Activated CD4-positive, alpha-beta T cell treated with anti-CD3 and anti-CD28 coated beads, Interleukin-2, amount 50 U/mL, for 48 hours (primary cell): ENCODE results near the gene TRPM1.
"Not testable (repeated sequence)": the region's sequence is repeated elsewhere in the genome, so short reads cannot be mapped to it uniquely, and the experiment has no call there.

Source experiments
- DNase-seq, 2 experiments: peaks; one replicate each; pipeline ENCODE4 v3.0.0-alpha.2; 2020

Gene TRPM1

DNA sequence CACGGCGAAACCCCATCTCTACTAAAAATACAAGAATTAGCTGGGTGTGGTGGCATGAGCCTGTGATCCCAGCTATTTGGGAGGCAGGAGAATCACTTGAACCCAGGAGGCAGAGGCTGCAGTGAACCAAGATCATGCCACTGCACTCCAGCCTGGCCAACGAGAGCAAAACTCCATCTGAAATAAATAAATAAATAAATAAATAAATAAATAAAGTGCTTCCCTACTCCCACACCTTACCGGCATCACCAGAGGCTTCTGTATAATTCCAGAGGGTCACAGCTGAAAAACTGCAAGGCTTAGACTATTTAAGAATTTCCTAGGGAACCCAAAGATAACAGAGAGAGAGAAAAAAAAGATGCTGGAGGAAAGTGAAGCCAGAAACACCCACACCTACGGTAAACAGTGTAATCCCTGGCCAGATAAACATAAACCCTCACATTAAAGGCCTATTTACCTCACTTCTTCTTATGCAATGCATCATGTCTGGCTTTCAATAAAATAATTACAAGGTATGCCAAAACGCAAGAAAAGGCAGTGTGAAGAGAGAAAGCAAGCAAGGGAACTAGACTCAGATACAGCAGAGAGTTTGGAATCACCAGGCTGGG lies 15.0 kb upstream of the TRPM1 start:
- no peak for DNase-seq

DNA sequence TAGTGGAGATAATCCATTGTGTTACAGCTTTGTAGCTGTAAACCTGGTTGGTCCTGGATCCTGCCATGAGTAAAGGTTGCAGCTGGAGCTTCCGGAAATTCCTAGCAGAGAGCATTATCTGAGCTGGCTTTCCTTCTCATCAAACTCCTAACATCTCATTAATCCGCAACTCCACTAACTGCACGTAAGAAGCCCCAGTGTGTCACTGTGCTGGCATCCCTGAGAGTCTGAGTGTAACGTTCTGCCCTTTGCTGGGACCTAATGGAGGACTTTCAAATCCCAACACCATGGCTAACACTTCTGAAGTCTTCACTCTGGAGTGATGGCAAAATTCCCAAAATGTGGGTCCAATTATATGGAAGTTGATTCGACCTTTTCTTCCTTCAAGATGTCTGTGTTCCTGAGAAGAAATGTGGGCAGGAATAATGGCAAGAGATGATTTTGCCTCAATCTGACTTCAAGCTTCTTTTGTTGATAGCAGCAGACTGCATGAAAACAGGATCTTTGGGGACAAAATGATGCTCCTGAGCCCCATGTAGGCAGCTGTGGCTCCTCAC lies 9.6 kb upstream of the TRPM1 start:
- no peak for DNase-seq

DNA sequence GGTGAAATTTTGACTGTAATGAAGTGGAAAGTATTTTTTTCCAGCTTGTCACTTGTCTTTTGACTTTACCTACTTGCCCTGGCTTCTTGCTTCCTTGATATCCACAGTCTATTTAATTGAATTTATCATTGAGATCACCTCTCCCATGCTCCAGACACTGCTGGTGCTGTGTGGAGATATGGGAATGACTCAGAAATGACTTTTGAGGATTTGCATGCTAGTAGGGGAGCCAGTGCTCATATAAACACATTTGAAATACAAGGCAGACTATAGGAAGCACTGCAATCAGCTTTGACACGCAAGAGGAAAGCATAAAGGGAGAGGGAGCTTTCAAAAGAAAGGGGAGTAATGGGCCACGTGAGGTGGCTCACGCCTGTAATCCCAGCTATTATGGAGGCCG lies 7.3 kb upstream of the TRPM1 start:
- no peak for DNase-seq

DNA sequence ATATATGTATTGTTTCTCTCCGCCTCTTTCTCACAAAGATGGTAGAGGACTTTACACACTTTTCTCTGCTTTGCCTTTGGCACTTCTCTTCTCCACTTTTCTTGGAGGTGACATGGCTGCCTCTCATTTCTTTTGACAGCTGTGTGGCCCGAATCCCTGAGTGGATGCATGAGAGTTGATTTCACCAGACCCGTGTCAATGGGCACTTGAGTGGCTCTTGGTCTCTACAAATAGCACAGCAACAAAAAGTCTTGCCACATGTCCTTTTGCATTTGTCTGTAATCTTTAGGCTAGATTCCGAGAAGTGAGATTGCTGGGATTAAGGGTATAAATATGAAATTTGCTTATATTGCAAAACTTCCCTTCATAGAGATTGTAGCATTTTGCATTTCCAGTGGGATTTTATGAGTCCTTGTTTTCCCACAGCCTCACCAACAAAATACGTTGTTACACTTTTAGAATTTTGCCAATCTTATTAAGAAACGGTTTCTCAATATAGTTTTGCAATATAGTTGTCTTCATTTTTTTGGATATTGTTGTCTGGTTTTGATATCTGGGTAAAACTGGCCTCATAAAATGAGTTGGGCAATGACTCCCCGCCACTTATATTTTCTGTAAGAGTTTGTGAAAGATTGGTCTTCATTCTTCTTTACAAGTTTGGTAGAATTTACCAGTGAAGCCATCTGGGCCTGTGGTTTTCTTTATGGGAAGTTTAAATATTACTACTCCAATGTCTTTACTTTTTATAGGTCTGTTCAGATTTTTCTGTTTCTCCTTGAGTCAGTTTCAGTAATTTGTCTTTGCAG lies 5.2 kb upstream of the TRPM1 start:
- no peak for DNase-seq

DNA sequence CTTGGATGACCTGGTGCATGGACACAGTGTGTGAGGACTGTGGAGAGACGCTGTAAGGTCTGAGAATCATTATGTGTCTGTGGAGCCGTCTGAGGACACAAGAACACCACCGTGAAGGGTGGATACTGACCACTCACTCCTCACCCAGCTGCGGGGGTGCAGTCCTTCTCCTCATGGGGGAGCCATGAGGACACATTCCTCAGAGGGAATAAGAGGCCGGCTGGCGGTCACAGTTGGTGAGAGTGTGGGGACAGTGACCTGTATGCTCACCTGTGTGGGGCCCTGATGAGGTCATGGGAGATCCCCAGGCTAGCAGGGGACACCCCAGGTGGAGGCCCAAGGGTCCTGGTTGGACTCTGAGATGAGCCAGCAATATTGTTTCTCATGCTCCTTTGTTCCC lies 2.5 kb upstream of the TRPM1 start:
- DNase-seq = no peak

DNA sequence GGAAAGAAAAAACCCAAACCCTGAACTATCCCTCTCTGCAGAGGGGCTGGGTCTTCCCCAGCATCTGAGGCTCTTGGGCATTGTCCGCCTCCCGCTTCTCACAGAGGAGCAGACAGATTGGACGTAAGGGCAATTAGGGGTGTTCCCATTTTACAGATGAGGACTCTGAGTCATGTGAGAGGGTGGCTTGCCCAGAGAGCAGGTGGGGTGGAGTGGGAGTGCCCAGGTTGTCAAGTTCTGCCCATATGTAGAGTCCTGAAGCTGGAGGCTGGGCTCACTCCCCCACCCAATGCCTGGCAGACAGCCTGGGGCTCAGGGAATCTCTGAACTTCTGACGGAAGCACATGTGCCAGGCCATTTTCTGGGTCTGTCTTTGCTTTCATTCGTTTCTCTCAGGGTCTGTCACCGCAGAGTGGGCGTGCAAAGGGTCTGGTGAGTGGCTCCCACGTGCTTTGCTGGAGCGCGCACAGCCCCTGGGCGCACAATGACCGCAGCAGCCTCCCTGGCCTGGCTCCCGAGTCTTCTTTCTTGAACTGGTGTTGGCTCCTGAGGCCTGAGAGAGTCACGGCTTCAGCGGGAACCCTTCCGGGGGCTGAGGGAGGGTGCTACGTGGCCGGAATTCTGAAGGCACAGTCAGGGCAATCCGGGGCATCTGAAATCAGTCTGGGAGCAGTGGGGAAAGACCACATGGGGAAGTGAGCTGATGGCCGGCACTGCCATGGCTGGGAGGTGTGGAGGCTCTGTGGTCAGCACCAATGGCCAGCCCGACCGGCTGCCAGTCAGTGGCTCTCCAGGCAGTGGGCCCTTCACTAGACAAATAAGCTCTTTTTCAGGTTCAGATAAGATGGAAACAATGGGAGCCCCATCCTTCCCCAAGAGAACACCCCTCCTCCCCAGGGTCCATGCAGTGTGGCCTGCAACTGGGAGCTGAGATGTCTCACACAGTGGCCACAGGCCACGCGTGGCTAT lies 1.1 kb upstream of the TRPM1 start:
- DNase-seq = no peak

DNA sequence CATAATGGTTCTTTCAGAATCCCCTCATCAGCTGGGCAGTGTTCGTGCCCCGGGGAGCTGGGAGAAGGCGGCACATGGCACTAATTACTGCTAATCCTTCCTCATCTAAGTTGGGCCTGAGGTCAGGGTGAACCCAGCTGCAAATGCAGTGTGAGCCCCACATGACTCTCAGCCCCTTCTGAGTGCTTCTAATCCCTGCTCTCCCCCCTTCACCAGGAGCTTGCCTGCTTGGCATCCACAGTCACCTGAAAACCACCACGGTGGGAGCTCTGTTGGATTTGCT lies 455 bp upstream of the TRPM1 start:
- no peak for DNase-seq

DNA sequence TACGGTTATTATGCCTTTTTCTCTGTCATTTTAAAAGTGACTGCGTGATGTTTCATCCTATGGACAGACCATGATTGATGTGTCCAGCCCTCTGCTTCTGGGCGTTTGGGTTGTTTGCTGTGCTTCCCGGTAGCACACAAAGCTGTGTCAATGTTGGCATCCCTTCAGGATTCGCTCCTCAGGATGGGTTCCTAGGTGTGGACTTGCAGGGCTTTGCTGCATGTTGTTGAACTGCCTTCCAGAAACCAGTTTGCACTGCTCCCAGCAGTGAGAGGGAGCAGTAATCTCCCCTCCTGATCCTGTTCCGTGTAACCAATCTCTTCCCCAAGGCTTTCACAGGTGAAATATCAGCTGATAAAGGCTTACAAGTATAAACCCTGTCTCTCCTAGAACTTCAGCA lies 787 bp downstream of the TRPM1 start:
- no peak for DNase-seq

DNA sequence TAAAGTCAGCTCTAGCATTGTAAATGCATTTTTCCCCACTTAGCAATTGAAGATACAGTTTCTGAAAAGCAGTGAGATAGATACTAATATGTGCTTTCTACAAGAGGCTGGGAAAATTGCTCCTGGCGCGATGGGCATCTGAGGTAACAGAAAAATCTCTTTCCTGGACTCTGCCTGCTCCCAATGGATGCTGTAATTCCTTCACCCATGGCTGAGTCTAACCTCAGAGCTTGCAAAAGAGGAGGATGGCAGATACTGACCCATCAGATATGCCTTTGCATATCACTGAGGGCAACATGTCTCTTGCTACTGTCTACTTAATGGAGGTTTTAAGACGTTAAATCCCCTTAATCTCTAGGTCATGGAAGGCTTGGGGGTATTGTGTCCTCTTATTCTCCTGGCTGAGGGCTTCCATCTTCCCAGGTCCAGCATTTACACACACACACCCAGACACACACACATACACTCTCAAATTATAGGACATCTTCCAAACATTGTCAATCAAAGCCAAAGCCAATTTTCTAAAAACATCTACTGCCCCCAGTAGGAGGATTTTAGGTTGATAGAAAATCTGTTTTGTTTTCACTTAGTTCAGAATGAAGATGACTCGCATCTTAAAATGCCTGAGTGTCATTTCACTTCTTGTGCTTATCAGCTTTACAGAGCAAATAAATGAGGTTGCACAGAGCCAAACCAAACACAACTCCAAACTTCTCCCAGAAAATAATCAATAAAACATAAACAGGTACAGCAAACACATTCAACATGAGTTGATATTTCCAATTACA lies 2.4 kb downstream of the TRPM1 start:
- DNase-seq = no peak

DNA sequence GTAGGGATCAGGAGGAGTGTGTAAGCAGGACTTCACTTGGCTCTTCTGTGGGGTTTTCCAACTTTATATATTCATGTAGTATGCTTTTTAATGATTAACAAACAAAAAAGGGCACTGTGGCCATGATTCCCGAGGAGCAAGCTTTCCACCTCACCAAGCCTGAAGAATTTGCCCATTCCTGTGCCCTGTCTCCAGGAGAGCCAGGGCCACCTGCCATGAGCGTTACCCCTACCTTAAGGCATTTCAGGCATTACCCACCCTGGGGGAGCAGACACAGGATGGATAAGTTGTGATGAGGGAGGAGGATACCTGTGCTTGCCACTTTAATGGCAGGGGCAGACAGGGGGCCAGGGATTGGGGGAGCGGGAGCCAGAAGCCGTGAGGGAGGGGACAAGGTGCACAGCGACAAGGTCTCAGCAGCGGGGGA lies 3.0 kb downstream of the TRPM1 start:
- no peak for DNase-seq

DNA sequence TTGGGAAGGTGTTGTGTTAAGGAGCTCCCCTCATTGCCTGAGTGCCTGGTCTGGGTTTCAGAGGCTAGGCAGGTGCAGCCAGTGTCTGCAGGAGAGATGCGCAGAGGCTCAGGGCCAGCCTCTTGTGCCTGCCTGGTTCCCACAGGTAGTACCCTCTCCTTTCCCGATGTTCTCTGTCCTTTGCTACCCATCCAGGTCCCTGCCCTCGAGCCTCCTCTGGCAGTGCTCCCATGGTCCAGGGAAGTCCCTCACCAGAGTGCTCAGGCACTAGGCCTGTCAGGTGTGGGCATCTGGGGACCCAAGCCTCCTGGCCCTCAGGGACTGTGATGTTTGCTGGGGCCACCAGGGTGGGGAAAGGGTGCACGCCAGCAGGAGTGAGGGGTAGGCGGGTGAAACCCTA lies 5.0 kb downstream of the TRPM1 start:
- DNase-seq = no peak

DNA sequence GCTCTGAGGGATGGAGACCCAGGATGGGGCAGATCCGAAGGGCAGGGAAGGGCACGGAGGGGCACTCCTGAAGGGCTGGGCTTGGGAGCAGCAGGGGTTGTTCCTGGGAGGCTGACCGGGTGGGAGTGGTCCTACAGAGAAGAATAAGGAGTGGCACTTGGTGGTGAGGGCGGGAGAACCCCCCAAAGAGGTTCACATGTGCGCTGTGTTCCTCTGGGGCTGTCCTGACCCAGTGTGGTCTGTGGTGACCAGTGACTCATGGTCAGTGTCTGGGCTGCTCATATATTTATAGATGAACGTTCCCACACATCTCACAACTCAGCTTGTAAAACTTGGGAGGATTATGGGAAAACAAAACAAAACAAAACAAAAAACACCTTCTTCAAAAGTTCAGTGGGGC lies 10.0 kb downstream of the TRPM1 start:
- no peak for DNase-seq

DNA sequence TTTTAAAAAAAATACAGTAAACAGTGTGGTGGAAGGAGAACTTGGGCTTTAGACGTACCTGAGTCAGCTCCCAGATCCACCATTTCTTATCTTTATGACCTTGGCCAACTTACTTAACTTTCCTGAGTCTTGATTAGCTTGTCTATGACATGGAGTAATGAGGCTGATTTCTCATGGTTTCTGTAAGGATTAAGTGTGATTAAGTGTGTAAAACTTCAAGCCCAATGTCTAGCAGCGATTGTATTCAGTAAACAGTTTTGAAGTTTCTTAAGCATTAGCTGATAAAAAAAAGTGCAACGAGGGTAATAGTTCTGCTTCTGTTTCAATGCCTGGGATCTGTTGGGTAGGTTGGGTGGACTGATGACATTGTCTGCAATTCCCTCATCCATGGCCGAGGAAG lies 10.8 kb downstream of the TRPM1 start:
- DNase-seq = no peak

DNA sequence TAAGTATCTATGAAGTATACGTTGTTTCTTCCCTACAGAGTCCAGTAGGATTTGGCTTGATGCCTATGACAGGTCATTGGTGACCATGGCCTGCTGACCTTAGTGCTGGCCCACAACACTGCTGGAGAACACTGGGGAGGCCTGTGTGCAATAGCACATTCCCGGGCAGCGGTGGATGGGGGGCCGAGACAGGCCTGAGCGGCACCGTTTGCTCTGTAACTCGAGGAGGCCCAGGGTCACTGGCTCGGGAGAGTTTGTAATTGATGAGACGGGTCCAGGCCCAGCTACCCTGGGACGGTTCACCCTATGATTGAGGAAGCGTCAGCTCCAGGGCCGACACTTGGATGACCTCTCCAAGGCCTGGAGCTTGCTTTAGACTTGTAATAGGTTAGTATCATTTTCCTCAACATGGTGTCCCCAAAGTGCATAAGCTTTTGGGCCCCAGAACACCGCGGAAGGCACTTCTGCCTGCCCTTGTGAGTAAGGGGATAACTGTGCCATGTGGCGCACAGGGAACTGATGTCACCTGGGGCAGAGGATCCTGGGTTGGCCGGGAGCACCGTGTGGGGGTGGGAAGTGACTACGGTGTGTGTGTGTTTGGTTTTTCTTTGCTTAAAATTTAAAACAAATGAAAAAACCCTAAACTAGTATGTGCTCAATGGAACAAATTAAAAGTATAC lies 12.0 kb downstream of the TRPM1 start:
- no peak for DNase-seq

DNA sequence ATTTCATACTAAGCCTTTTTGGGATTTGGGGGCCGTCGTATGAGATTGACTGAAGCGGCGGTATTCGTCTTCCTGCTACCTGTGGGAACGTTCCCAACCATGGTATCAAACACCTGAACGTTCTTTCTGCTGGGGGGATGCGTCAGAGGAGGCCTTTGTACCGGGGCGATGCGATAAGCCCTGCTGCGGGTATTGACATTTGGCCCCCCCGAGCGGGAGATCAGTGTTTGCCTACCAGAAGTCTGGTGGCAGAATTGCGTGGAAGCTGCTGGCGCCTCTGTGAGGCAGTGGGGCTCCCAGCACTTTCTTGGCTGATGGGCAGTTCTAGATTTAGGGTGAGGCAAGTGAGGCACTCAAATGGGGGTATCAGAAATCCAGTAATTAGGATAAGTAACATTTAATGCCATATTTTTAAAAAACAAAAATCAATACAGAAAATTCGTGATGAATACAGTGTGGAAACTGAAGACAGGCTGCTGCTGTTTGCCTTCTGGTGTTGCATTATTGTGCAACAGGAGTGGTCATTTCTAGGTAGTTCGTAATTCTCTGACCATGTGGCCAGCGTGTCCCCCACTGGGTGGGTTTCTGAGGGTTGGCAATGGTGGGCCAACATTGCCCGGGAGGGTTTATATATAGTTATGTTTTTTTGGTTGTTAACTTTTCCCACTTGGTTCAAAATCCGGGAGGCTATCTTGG lies 12.7 kb downstream of the TRPM1 start:
- DNase-seq = no peak

DNA sequence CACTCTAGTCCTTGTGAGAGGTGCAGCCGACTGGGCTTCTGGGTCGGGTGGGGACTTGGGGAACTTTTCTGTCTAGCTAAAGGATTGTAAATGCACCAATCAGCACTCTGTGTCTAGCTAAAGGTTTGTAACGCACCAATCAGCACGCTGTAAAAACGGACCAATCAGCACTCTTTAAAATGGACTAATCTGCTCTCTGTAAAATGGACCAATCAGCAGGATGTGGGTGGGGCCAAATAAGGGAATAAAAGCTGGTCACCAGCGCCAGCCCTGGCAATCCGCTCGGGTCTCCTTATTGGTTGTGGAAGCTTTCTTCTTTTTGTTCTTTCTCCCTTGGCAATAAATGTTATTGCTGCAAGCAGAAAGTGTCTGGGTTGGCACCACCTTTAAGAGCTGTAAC lies 13.5 kb downstream of the TRPM1 start:
- DNase-seq = not testable (repeated sequence)

DNA sequence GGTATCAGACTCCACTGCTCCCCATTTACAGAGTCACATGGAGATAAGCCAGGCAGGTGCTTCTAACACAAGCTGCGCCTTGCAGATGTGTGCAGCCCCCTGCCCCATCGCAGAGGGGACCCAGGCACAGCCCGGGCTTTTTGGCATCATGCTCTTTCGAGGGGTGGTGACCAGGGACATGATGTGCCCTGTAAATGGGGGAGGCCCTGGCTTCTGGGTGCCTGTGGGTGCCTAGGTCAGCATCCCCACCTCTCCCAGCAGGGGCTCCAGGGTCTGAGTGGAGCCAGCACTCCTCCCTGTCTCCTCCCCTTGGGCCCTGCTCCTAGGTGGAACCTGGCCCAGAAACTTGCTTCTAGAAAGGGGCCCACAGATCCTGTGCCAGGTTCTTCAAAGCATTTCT lies 15.2 kb downstream of the TRPM1 start:
- DNase-seq = no peak

DNA sequence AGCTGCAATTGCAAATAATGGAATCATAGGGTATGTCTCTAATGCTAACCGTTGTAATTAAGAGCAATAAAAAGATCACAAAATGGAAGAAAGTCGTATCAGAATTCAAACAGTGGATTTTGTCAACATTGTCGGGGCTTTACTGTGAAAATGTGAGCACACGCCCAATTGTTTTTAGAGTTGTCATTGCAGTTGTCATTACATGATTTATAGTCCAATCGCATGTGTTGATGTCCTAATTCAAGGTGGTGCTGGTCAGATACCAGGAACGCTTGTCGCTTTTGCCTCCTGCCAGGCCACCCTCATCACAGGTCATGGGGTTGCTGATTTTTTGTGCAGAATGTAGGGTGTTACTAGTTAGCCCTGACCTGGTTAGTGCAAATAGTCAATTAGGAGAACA lies 16.2 kb downstream of the TRPM1 start:
- DNase-seq = no peak

DNA sequence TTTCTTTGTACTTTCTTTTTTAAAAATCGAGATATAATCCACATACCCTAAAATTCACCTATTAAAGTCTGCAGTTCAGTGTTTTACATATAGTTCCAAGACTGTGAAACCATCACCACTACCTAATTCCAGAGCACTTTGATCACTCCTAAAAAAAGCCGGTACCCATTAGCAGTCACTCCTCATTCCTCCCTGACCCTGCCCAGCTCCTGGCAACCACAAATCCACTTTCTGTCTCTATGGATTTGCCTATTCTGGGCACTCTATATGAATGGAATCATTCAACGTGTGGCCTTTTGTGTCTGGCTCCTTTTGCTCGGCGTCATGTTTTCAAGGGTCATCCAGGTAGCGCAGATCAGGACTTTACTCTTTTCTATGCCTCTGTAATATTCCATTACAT lies 17.3 kb downstream of the TRPM1 start:
- no peak for DNase-seq

DNA sequence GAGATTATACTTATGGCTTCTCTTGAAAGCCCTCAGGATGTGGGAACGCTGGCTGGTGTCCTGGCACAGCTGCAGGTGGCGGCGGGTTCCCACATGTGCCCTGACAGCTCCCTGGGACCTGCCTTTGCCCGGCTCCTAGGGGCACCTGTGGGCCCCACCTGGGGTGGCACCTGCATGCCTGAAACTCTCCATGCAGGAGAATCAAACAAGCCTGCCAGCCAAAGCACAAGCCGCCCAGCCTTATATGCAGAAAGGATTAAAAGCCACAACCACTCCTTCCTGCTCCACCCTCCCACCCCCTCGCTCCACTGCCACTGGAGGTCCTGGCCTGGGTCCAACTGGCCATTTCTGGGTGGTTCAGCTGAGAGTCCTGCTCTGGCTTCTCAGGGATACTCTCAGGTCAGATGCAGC lies 18.1 kb downstream of the TRPM1 start:
- no peak for DNase-seq

DNA sequence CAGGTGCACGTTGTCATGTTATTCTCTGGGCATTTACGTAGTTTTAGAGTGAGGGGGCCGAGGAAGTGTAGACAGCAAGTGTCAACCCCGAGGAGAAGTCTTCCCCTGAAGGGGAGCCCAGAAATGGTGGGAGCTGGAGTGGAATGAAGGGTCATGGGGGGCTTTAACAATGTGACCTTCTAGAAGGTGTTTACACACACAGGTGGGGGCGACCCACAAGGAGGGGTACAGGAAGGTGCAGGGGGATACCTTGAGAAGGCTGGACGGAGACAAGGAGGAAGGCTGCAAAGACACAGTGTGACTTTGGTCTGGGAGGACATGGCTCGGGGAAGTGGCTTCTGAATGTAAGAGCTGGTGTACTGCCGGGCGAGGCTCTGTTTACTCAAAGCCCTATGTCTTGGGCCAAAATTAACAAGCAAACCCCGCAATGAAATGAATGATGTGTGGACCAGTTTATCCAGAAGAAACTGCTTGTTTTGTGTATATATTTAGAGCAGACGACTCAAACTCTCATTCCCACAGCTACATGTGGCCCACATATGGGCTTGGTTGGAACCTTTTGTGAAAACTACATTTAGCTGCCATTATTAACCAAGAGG lies 18.7 kb downstream of the TRPM1 start:
- DNase-seq = no peak
